HEK293 (cell line): ENCODE measurements around the gene CXorf38.

Experiments
- CTCF ChIA-PET: fragments of 350-600 bp; formaldehyde crosslinking; extraction: SDS; loops from one replicate; lab custom pipeline; 2021; ENCODE audit warnings: antibody characterized with exemption; lab: Yijun Ruan, JAX
- POLR2A ChIA-PET: fragments of 300-600 bp; formaldehyde crosslinking; extraction: SDS; loops from one replicate; lab custom pipeline; 2020; ENCODE audit warnings: antibody characterized with exemption, inconsistent platforms; lab: Yijun Ruan, JAX
- H3K27ac ChIP-seq: fragments of 200-500 bp; sonication (Bioruptor generic); 2 replicates; pipeline ENCODE4 v1.5.1; 2014; ENCODE audit warnings: low read depth, low read length, control low read depth, inconsistent platforms; ENCODE audit errors: extremely low read depth
- H3K36me3 ChIP-seq, 2 experiments: fragments of 200-500 bp in 1 of 2; sonication (Bioruptor generic) in 1 of 2; 1 replicate in 1 of 2; 2 replicates in 1 of 2; pipeline ENCODE4 v1.5.1; 2014 to 2017; ENCODE audit warnings: inconsistent platforms in 2 of 2, low read length in 2 of 2; ENCODE audit not compliant: control insufficient read depth in 2 of 2, insufficient read depth in 1 of 2
- H3K4me1 ChIP-seq: fragments of 200-500 bp; sonication (Bioruptor generic); 2 replicates; pipeline ENCODE4 v1.5.1; 2014; ENCODE audit warnings: mild to moderate bottlenecking, low read length, inconsistent platforms; ENCODE audit not compliant: control insufficient read depth, insufficient read depth
- H3K4me3 ChIP-seq: 2 replicates; pipeline ENCODE4 v1.5.1; 2011; ENCODE audit warnings: low read depth, mild to moderate bottlenecking, control low read depth, low read length, moderate library complexity
- H3K9me3 ChIP-seq: fragments of 200-500 bp; sonication (Bioruptor generic); 2 replicates; pipeline ENCODE4 v1.5.1; 2014; ENCODE audit warnings: low read depth, low read length, inconsistent platforms; ENCODE audit not compliant: control insufficient read depth, insufficient read depth
- EGR2 ChIP-seq: fragments of 450-650 bp; formaldehyde crosslinking; IDR thresholded peaks from 2 replicates; pipeline ENCODE4 v1.5.1; 2016; ENCODE audit warnings: low read depth, missing biosample characterization, missing genetic modification characterization
- FEZF1 ChIP-seq: fragments of 450-650 bp; formaldehyde crosslinking; IDR thresholded peaks from 2 replicates; pipeline ENCODE4 v1.5.1; 2016; ENCODE audit warnings: missing biosample characterization, missing genetic modification characterization
- GLI4 ChIP-seq: fragments of 450-650 bp; formaldehyde crosslinking; IDR thresholded peaks from 2 replicates; pipeline ENCODE4 v1.5.1; 2016; ENCODE audit warnings: missing biosample characterization, missing genetic modification characterization
- HOXD13 ChIP-seq: sonication (generic); formaldehyde crosslinking; IDR thresholded peaks from 2 replicates; pipeline ENCODE4 v1.8.0; 2022; ENCODE audit warnings: missing genetic modification reagents, borderline replicate concordance
- INSM2 ChIP-seq: fragments of 450-650 bp; formaldehyde crosslinking; IDR thresholded peaks from 2 replicates; pipeline ENCODE4 v1.5.1; 2016; ENCODE audit warnings: missing biosample characterization, missing genetic modification characterization
- KLF1 ChIP-seq: fragments of 450-650 bp; formaldehyde crosslinking; IDR thresholded peaks from 2 replicates; pipeline ENCODE4 v1.5.1; 2016; ENCODE audit warnings: missing biosample characterization, missing genetic modification characterization
- KLF10 ChIP-seq: fragments of 450-650 bp; IDR thresholded peaks from 2 replicates; pipeline ENCODE4 v1.5.1; 2018; ENCODE audit warnings: missing biosample characterization, mild to moderate bottlenecking, missing genetic modification characterization
- SP2 ChIP-seq: fragments of 450-650 bp; formaldehyde crosslinking; IDR thresholded peaks from 2 replicates; pipeline ENCODE4 v1.5.1; 2016; ENCODE audit warnings: missing biosample characterization, missing genetic modification characterization
- ZBTB48 ChIP-seq: fragments of 450-650 bp; formaldehyde crosslinking; IDR thresholded peaks from 2 replicates; pipeline ENCODE4 v1.5.1; 2016; ENCODE audit warnings: missing biosample characterization, missing genetic modification characterization
- ZFHX2 ChIP-seq: fragments of 450-650 bp; formaldehyde crosslinking; conservative IDR thresholded peaks from 2 replicates; pipeline ENCODE4 v1.5.1; 2016; ENCODE audit warnings: missing biosample characterization, missing genetic modification characterization
- ZNF146 ChIP-seq: fragments of 450-650 bp; formaldehyde crosslinking; IDR thresholded peaks from 2 replicates; pipeline ENCODE4 v1.5.1; 2016; ENCODE audit warnings: missing biosample characterization, missing genetic modification characterization
- ZNF184 ChIP-seq: fragments of 450-650 bp; IDR thresholded peaks from 2 replicates; pipeline ENCODE4 v1.5.1; 2018; ENCODE audit warnings: missing biosample characterization, mild to moderate bottlenecking, missing genetic modification characterization
- ZNF354C ChIP-seq: fragments of 450-650 bp; formaldehyde crosslinking; IDR thresholded peaks from 2 replicates; pipeline ENCODE4 v1.5.1; 2016; ENCODE audit warnings: missing biosample characterization, missing genetic modification characterization, low read depth, borderline replicate concordance
- ZNF37A ChIP-seq: fragments of 450-650 bp; IDR thresholded peaks from 2 replicates; pipeline ENCODE4 v1.5.1; 2018; ENCODE audit warnings: missing biosample characterization, missing genetic modification characterization
- ZNF433 ChIP-seq: fragments of 450-650 bp; formaldehyde crosslinking; IDR thresholded peaks from 2 replicates; pipeline ENCODE4 v1.5.1; 2016; ENCODE audit warnings: missing biosample characterization, missing genetic modification characterization, low read depth
- ZNF488 ChIP-seq: fragments of 450-650 bp; formaldehyde crosslinking; IDR thresholded peaks from 2 replicates; pipeline ENCODE4 v1.5.1; 2016; ENCODE audit warnings: missing biosample characterization, missing genetic modification characterization
- ZNF626 ChIP-seq: fragments of 450-650 bp; sonication (Bioruptor Pico); formaldehyde crosslinking; IDR thresholded peaks from 2 replicates; pipeline ENCODE4 v1.5.1; 2018; ENCODE audit warnings: missing biosample characterization, missing genetic modification characterization, inconsistent platforms
- ZNF670 ChIP-seq: fragments of 450-650 bp; formaldehyde crosslinking; IDR thresholded peaks from 2 replicates; pipeline ENCODE4 v1.5.1; 2016; ENCODE audit warnings: missing biosample characterization, missing genetic modification characterization, low read depth
- ZNF701 ChIP-seq: fragments of 450-650 bp; formaldehyde crosslinking; IDR thresholded peaks from 2 replicates; pipeline ENCODE4 v1.5.1; 2016; ENCODE audit warnings: missing biosample characterization, missing genetic modification characterization
- TF ChIP-seq, protein P1 (sequence below): IDR thresholded peaks from 2 replicates; pipeline ENCODE4 v1.6.1; 2011; ENCODE audit warnings: mild to moderate bottlenecking, low read depth, low read length, borderline replicate concordance

CXorf38 gene

DNA sequence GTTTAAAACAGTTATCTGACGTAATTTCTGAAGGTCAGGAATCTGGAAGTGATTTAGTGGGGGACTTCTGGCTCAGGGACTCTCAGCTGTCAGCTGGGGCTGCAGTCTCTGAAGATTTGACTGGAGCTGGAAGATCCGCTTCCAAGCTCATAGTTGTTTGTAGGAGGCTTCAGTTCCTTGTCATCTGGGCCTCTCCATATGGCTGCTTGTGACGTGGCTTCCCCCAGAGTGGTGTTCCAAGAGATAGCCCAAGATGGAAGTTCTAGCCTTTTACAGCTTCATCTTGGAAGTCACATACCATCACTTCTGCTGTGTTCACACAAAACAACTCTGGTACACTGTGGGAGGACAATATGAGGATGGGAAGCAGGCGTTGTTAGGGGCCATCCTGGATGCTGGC lies 22.1 kb downstream of the CXorf38 start:
- CTCF ChIA-PET: interaction anchor here (0.9 to 1.1 kb wide), 2 partner anchors 26 to 81 kb away, joined by 4 read pairs; no protein-coding TSS in a partner anchor
- TF ChIP-seq ZFHX2 (tag by site-specific recombination): no peak
- TF ChIP-seq GLI4: no peak
- no peak for TF ChIP-seq HOXD13
- TF ChIP-seq KLF1: no peak
- no peak for TF ChIP-seq FEZF1 (tag by site-specific recombination)
- TF ChIP-seq, all 188 proteins: peak for 0
- H3K27ac ChIP-seq: no peak overlapping the region
- no peaks in the 10 kb centered on the region for H3K4me1 ChIP-seq
- POLR2A ChIA-PET: no interaction called here
- peaks cover 15 to 35% of the 10 kb centered on the region in 2 experiments for H3K36me3 ChIP-seq
- H3K9me3 ChIP-seq: no peaks in the 10 kb centered on the region
- H3K4me3 ChIP-seq: no peak overlapping the region

- H3K36me3 ChIP-seq: peaks cover 0 to 19% of the 10 kb centered on the region in 2 experiments; a peak in 2 of 3 replicates
- H3K27ac ChIP-seq: no peak overlapping the region
- no peak for TF ChIP-seq ZNF354C (tag by site-specific recombination)
- TF ChIP-seq ZNF488 (tag by site-specific recombination): no peak
- ChIA-PET POLR2A (interaction anchor here (0.9 kb wide), 1 partner anchor 12 kb away, joined by 5 read pairs; no protein-coding TSS in a partner anchor), CTCF (no interaction called here)
- no peaks in the 10 kb centered on the region for H3K9me3 ChIP-seq
- no peak overlapping the region for H3K4me3 ChIP-seq
- H3K4me1 ChIP-seq: no peaks in the 10 kb centered on the region
Measured at GRCh38 chrX:40623665-40624064, 23.7 kb downstream of the CXorf38 start.

GRCh38 chrX:40623139-40623536 lies 24.2 kb downstream of the CXorf38 start, which contains the start of gene MPC1L:
MPC1L (plus strand) TSS chrX:40623428; CDS start chrX:40623566, 138 bp downstream.
- peaks cover 0 to 14% of the 10 kb centered on the region in 2 experiments; a peak in 2 of 3 replicates for H3K36me3 ChIP-seq
- POLR2A ChIA-PET: no interaction called here
- no peaks in the 10 kb centered on the region for H3K4me1 ChIP-seq
- TF ChIP-seq INSM2 (no peak), KLF10 (tag by site-specific recombination) (no peak), ZNF37A (no peak)
- TF ChIP-seq, all 188 proteins: peak for 0
- Histone ChIP-seq H3K9me3 (no peaks in the 10 kb centered on the region), H3K4me3 (no peak within 1 kb of the TSS), H3K27ac (no peak within 1 kb of the TSS)
- CTCF ChIA-PET: no interaction called here

DNA sequence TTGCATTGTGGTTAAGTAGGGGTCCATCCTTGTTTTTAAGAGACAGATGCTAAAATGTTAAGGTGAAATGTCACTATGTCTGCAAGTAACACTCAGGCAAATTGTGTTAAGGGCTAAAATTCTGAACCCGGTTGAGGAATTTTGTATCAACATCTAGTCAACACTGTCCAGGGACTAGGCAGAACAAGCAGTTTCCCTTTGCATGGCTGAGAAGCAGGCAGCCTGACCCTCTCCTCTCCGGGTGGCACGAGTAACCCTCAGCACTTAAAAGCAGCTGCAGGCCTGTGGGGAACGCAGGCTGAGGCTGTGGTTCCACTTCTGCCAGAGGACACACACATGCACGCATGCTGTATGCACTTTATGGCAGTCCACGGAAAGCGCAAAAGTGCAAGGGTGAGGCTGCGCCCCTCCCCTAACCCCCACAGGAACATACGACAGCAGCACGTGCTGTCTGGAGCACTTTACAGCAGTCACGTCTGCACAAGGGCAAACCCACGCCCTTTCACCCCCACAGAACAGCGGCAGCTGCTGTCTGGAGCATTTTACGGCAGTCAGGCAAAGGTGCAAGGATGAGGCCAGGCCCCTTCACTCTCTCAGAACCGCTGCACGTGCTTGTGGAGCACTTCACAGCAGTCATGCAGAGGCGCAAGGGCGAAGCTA lies 24.8 kb downstream of the CXorf38 start:
- POLR2A ChIA-PET: no interaction called here
- no peak overlapping the region for H3K4me3 ChIP-seq
- H3K36me3 ChIP-seq: peaks cover 0 to 8% of the 10 kb centered on the region in 2 experiments; a peak in 2 of 3 replicates
- no peak overlapping the region for H3K27ac ChIP-seq
- TF ChIP-seq ZNF670 (tag by site-specific recombination) (no peak), SP2 (tag by site-specific recombination) (no peak), ZNF626 (no peak), ZNF701 (tag by site-specific recombination) (no peak), EGR2 (no peak), ZNF433 (tag by site-specific recombination) (no peak), ZNF146 (tag by site-specific recombination) (no peak), ZNF184 (tag by site-specific recombination) (no peak), ZBTB48 (tag by site-specific recombination) (no peak)
- TF ChIP-seq, protein P1, sequence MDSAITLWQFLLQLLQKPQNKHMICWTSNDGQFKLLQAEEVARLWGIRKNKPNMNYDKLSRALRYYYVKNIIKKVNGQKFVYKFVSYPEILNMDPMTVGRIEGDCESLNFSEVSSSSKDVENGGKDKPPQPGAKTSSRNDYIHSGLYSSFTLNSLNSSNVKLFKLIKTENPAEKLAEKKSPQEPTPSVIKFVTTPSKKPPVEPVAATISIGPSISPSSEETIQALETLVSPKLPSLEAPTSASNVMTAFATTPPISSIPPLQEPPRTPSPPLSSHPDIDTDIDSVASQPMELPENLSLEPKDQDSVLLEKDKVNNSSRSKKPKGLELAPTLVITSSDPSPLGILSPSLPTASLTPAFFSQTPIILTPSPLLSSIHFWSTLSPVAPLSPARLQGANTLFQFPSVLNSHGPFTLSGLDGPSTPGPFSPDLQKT: no peak
- CTCF ChIA-PET: interaction anchor here (0.7 kb wide), 1 partner anchor 170 kb away, joined by 4 read pairs; no protein-coding TSS in a partner anchor
- no peaks in the 10 kb centered on the region for H3K4me1 ChIP-seq
- H3K9me3 ChIP-seq: no peaks in the 10 kb centered on the region
